Measurements from ENCODE around the gene KIF26B.
"Not testable (repeated sequence)": the region's sequence is repeated elsewhere in the genome, so short reads cannot be mapped to it uniquely, and the experiment has no call there.

Gene KIF26B

GRCh38 chr1:245693116-245693793 is 538.5 kb downstream of the KIF26B start:
- Histone ChIP-seq H3K36me3 (ENCODE audit: control insufficient read depth, insufficient read depth, low read length, severe bottlenecking) (no peaks in the 10 kb centered on the region), H3K9me3 (ENCODE audit: control insufficient read depth, low read length) (peaks cover 6% of the 10 kb centered on the region), H3K4me1 (ENCODE audit: control insufficient read depth, insufficient read depth, low read length) (no peaks in the 10 kb centered on the region), H3K9ac (ENCODE audit: low read length) (no peak overlapping the region), H3K27me3 (replicated peaks; ENCODE audit: control insufficient read depth, insufficient read depth, low read length) (no peaks in the 10 kb centered on the region), H3K4me3 (ENCODE audit: low read length) (no peak overlapping the region)
- no peak for DNase-seq (ENCODE audit: low read depth)

DNA sequence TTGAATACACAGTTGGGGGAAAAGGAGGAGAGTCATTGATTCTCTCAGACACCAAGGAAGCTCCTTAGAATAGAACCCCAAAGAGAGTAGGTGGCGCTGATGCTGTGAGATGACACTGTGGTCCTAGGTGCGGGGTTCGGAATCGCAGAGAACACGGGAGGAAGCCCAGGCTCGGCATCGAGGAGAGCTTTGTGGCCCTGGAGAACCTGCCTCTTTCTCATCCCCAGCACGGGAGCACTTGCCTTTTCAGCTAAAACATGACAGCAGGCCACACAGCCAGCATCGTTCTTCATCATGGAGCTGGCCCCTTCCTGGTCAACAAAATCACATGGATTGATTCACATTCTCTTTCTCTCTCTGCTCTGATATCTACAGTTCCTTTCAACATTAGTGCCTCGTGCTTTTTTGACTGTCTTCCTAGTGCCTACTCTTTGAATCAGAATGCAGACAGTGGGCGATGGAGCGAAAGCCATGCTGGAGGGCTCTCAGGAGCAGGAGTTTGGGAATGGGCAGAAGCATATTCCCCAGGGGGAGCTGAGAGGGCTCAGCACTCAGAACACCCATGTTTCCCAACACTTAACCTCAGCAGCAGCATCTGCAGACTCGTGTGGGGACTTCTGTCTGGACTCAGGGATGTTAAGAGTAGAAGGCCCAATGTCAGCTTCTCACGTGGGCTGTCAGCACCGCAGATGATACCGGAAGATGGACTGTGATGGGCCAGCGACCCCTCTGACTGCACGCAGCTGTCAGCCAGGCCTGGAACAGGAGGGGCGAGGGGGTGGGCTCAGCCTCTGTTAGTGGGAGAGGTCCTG is 539.4 kb downstream of the KIF26B start:
- H3K9me3 ChIP-seq (ENCODE audit: control insufficient read depth, low read length), result peaks cover 6% of the 10 kb centered on the region
- no peak overlapping the region for H3K4me3 ChIP-seq (ENCODE audit: low read length)
- no peak overlapping the region for H3K9ac ChIP-seq (ENCODE audit: low read length)
- H3K4me1 ChIP-seq (ENCODE audit: control insufficient read depth, insufficient read depth, low read length), result no peaks in the 10 kb centered on the region
- no peaks in the 10 kb centered on the region for H3K27me3 ChIP-seq (replicated peaks; ENCODE audit: control insufficient read depth, insufficient read depth, low read length)
- no peaks in the 10 kb centered on the region for H3K36me3 ChIP-seq (ENCODE audit: control insufficient read depth, insufficient read depth, low read length, severe bottlenecking)
- no peak for DNase-seq (ENCODE audit: low read depth)

DNA sequence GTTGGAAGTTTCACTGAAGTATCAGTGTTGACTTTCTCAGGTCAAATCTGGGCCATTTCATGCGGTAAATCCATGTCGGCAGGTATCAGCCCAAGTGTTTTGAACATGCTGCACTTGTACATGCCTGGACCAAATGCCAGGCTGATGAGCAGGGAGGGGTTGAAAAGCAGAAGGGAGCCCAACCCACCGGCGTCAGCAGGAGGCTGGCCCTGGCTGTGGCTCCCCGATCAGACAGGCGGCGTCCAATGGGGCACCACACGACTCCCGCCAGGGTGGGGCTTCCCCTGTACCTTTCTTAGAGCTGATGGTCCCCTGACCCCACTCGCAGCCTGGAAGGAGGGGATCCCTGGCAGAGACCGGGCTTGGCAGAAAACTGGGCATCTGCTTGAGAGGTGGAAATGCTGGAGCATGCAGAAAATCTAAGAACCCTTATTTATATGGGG is 540.0 kb downstream of the KIF26B start:
- Histone ChIP-seq H3K27me3 (replicated peaks; ENCODE audit: control insufficient read depth, insufficient read depth, low read length) (no peaks in the 10 kb centered on the region), H3K9me3 (ENCODE audit: control insufficient read depth, low read length) (peaks cover 6% of the 10 kb centered on the region), H3K36me3 (ENCODE audit: control insufficient read depth, insufficient read depth, low read length, severe bottlenecking) (no peaks in the 10 kb centered on the region), H3K4me3 (ENCODE audit: low read length) (no peak overlapping the region), H3K9ac (ENCODE audit: low read length) (no peak overlapping the region), H3K4me1 (ENCODE audit: control insufficient read depth, insufficient read depth, low read length) (no peaks in the 10 kb centered on the region)
- DNase-seq (ENCODE audit: low read depth), result no peak

GRCh38 chr1:245695211-245695610 is 540.4 kb downstream of the KIF26B start:
- H3K9ac ChIP-seq (ENCODE audit: low read length), result no peak overlapping the region
- DNase-seq (ENCODE audit: low read depth), result no peak

DNA sequence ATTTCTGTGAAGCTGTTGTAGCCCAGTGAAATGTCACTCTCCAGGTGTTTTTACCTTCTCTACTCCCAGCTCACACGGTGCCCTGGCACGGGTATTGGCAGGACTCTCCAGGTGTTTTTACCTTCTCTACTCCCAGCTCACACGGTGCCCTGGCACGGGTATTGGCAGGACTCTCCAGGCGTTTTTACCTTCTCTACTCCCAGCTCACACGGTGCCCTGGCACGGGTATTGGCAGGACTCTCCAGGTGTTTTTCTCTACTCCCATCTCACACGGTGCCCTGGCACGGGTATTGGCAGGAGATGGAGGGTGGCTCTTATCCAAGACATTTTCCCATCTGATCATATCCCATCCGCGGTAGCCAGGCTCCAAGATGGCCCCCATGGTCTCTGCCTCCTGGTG is 540.9 kb downstream of the KIF26B start:
- not testable (repeated sequence) for H3K4me3 ChIP-seq (ENCODE audit: low read length); H3K9me3 ChIP-seq (ENCODE audit: control insufficient read depth, low read length); H3K36me3 ChIP-seq (ENCODE audit: control insufficient read depth, insufficient read depth, low read length, severe bottlenecking); H3K27me3 ChIP-seq (replicated peaks; ENCODE audit: control insufficient read depth, insufficient read depth, low read length); H3K9ac ChIP-seq (ENCODE audit: low read length); DNase-seq (ENCODE audit: low read depth); H3K4me1 ChIP-seq (ENCODE audit: control insufficient read depth, insufficient read depth, low read length)

More at GRCh38 chr1:245695211-245695610, 540.4 kb downstream of the KIF26B start:
- H3K4me1 ChIP-seq (ENCODE audit: control insufficient read depth, insufficient read depth, low read length), result no peaks in the 10 kb centered on the region
- H3K36me3 ChIP-seq (ENCODE audit: control insufficient read depth, insufficient read depth, low read length, severe bottlenecking), result no peaks in the 10 kb centered on the region
- no peaks in the 10 kb centered on the region for H3K27me3 ChIP-seq (replicated peaks; ENCODE audit: control insufficient read depth, insufficient read depth, low read length)
- H3K4me3 ChIP-seq (ENCODE audit: low read length), result no peak overlapping the region
- peaks cover 6% of the 10 kb centered on the region for H3K9me3 ChIP-seq (ENCODE audit: control insufficient read depth, low read length)

- Histone ChIP-seq H3K27me3 (replicated peaks; ENCODE audit: control insufficient read depth, insufficient read depth, low read length) (no peaks in the 10 kb centered on the region), H3K4me1 (ENCODE audit: control insufficient read depth, insufficient read depth, low read length) (no peaks in the 10 kb centered on the region), H3K9ac (ENCODE audit: low read length) (no peak overlapping the region), H3K9me3 (ENCODE audit: control insufficient read depth, low read length) (peaks cover 6% of the 10 kb centered on the region), H3K36me3 (ENCODE audit: control insufficient read depth, insufficient read depth, low read length, severe bottlenecking) (peaks cover 6% of the 10 kb centered on the region), H3K4me3 (ENCODE audit: low read length) (no peak overlapping the region)
- no peak for DNase-seq (ENCODE audit: low read depth)
Observed at GRCh38 chr1:245698116-245698515, 543.3 kb downstream of the KIF26B start.

- Histone ChIP-seq H3K9me3 (ENCODE audit: control insufficient read depth, low read length) (peaks cover 6% of the 10 kb centered on the region), H3K4me3 (ENCODE audit: low read length) (no peak overlapping the region), H3K36me3 (ENCODE audit: control insufficient read depth, insufficient read depth, low read length, severe bottlenecking) (peaks cover 6% of the 10 kb centered on the region), H3K27me3 (replicated peaks; ENCODE audit: control insufficient read depth, insufficient read depth, low read length) (no peaks in the 10 kb centered on the region), H3K4me1 (ENCODE audit: control insufficient read depth, insufficient read depth, low read length) (no peaks in the 10 kb centered on the region), H3K9ac (ENCODE audit: low read length) (no peak overlapping the region)
- no peak for DNase-seq (ENCODE audit: low read depth)
Observed at GRCh38 chr1:245698860-245699259, 544.1 kb downstream of the KIF26B start.

DNA sequence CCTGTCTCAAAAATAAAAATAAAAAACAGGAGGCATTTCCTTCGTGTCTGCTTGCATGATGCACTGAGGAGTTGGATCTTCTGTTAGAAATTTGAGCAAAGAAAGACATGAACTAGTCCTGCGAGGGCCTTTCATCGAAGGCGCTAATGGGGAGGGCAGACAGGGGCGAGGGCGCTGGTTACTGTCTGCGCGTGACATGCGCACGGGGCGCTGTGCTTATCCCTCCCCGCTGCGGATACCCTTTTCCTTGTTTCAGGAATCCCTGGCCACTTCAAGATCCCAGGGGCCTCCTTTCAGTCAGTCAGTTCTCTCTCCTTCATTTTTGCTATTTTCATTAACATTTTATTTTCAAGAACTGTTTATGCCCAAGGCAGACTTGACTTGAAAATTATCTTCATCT is 545.8 kb downstream of the KIF26B start:
- no peak overlapping the region for H3K4me3 ChIP-seq (ENCODE audit: low read length)
- peaks cover 6% of the 10 kb centered on the region for H3K36me3 ChIP-seq (ENCODE audit: control insufficient read depth, insufficient read depth, low read length, severe bottlenecking)
- no peak overlapping the region for H3K9ac ChIP-seq (ENCODE audit: low read length)
- peaks cover 11% of the 10 kb centered on the region for H3K4me1 ChIP-seq (ENCODE audit: control insufficient read depth, insufficient read depth, low read length)
- no peak for DNase-seq (ENCODE audit: low read depth)
- peaks cover 6% of the 10 kb centered on the region for H3K9me3 ChIP-seq (ENCODE audit: control insufficient read depth, low read length)
- no peaks in the 10 kb centered on the region for H3K27me3 ChIP-seq (replicated peaks; ENCODE audit: control insufficient read depth, insufficient read depth, low read length)

DNA sequence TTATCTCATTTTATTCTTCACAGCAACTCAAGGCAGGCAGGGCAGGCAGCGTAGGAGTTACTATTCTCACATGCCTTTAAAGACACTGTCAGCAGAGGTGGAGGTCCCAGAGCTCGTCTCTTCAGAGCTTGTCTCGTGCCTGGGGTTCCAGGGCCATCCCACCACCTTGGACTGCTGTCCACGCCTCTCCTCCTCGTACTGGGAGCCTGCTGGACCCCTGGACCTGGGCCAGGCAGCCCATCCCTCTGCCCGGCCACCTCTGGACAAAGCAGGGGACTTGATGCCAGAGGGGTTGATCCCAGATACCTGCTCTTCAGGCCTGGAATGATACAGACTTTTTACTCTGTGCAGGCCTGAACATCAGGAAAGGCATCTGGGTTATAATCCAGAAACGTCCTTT is 546.8 kb downstream of the KIF26B start:
- no peak overlapping the region for H3K9ac ChIP-seq (ENCODE audit: low read length)
- H3K27me3 ChIP-seq (replicated peaks; ENCODE audit: control insufficient read depth, insufficient read depth, low read length), result no peaks in the 10 kb centered on the region
- H3K4me3 ChIP-seq (ENCODE audit: low read length), result no peak overlapping the region
- H3K36me3 ChIP-seq (ENCODE audit: control insufficient read depth, insufficient read depth, low read length, severe bottlenecking), result peaks cover 6% of the 10 kb centered on the region
- H3K4me1 ChIP-seq (ENCODE audit: control insufficient read depth, insufficient read depth, low read length), result peaks cover 11% of the 10 kb centered on the region
- H3K9me3 ChIP-seq (ENCODE audit: control insufficient read depth, low read length), result no peaks in the 10 kb centered on the region
- DNase-seq (ENCODE audit: low read depth), result no peak

DNA sequence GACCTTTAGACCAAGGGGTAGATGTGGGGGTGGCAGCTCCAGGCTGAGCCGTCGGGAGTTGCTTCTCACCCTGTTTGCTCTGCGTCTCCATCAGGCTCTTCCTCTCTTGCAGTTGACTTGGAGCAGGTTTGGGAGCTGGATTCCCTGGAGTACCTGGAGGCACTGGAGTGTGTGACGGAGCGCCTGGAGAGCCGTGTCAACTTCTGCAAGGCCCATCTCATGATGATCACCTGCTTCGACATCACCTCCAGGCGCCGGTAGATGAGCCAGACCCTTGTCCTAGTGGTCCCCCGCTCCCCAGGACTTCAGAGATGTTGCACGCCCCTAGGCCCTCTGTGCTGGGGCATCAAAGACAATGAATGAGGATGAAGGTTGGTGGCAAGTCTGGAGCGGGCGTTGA is 547.6 kb downstream of the KIF26B start:
- H3K9ac ChIP-seq (ENCODE audit: low read length), result no peak overlapping the region
- no peak overlapping the region for H3K4me3 ChIP-seq (ENCODE audit: low read length)
- no peaks in the 10 kb centered on the region for H3K27me3 ChIP-seq (replicated peaks; ENCODE audit: control insufficient read depth, insufficient read depth, low read length)
- no peaks in the 10 kb centered on the region for H3K9me3 ChIP-seq (ENCODE audit: control insufficient read depth, low read length)
- peaks cover 6% of the 10 kb centered on the region for H3K36me3 ChIP-seq (ENCODE audit: control insufficient read depth, insufficient read depth, low read length, severe bottlenecking)
- DNase-seq (ENCODE audit: low read depth), result no peak
- H3K4me1 ChIP-seq (ENCODE audit: control insufficient read depth, insufficient read depth, low read length), result peaks cover 11% of the 10 kb centered on the region

DNA sequence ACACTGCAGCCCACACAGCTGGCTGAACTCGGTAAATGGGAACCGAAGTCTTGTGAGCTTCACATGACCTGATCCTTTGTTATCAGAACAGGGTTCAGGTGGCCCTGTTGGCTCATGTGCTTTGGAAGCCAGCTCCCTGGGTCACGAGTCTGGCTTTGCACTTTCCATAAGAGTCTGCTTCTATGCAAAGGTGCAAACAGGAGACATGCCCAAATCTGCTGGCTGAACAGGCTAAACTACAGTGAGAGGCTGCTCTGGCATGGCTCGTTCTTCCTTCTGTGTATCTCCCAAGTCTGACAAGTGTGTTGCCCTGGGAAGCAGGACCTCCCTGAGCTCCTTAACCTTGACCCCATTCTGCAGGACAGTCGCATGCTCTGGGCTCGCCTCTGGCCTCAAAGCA is 549.6 kb downstream of the KIF26B start:
- H3K36me3 ChIP-seq (ENCODE audit: control insufficient read depth, insufficient read depth, low read length, severe bottlenecking), result peaks cover 6% of the 10 kb centered on the region

More for the DNA sequence above, 549.6 kb downstream of the KIF26B start:
- no peak overlapping the region for H3K9ac ChIP-seq (ENCODE audit: low read length)
- peaks cover 11% of the 10 kb centered on the region for H3K4me1 ChIP-seq (ENCODE audit: control insufficient read depth, insufficient read depth, low read length)
- no peaks in the 10 kb centered on the region for H3K9me3 ChIP-seq (ENCODE audit: control insufficient read depth, low read length)
- DNase-seq (ENCODE audit: low read depth), result no peak
- no peak overlapping the region for H3K4me3 ChIP-seq (ENCODE audit: low read length)
- no peaks in the 10 kb centered on the region for H3K27me3 ChIP-seq (replicated peaks; ENCODE audit: control insufficient read depth, insufficient read depth, low read length)
